Kidney (tissue), 14 donors: ENCODE data around the gene TREM2. TPM values are rescaled to one million over a fixed set of nuclear protein-coding genes. Genes with fewer than 3 reads are reported as not detected.

Experiments used
- DNase-seq, 5 donors: peaks; one replicate each; pipeline ENCODE4 v3.0.0-alpha.2; 2013 to 2020
- FAIRE-seq: peaks from 2 replicates; lab custom pipeline; 2012; peaks lifted over from hg19 to GRCh38; lab: Jason Lieb, UNC
- H3K27ac ChIP-seq, 2 donors: one replicate each; pipeline ENCODE4 v1.7.0; 2013; ENCODE audit warnings: low read depth in 2 of 2, low read length in 2 of 2, inconsistent platforms in 1 of 2
- H3K27me3 ChIP-seq: one replicate; pipeline ENCODE4 v1.7.1; 2013; ENCODE audit warnings: low read length, inconsistent platforms; ENCODE audit not compliant: control insufficient read depth, insufficient read depth
- H3K36me3 ChIP-seq, 3 donors: one replicate each; pipeline versions ENCODE4 v1.7.0 to v1.7.1; 2013; ENCODE audit warnings: low read length in 3 of 3, control low read depth in 1 of 3, inconsistent platforms in 1 of 3; ENCODE audit not compliant: insufficient read depth in 3 of 3, control insufficient read depth in 2 of 3
- H3K4me1 ChIP-seq, 3 donors: one replicate each; pipeline versions ENCODE4 v1.7.0 to v1.7.1; 2013; ENCODE audit warnings: low read length in 3 of 3, inconsistent platforms in 1 of 3, low read depth in 1 of 3; ENCODE audit not compliant: control insufficient read depth in 2 of 3, insufficient read depth in 2 of 3
- H3K4me3 ChIP-seq, 3 donors: one replicate each; pipeline versions ENCODE4 v1.7.0 to v1.8.1; 2013; ENCODE audit warnings: low read length in 3 of 3, control low read depth in 1 of 3, inconsistent platforms in 1 of 3
- H3K9ac ChIP-seq, 3 donors: one replicate each; pipeline versions ENCODE4 v1.7.0 to v1.7.1; 2013; ENCODE audit warnings: low read length in 3 of 3, control low read depth in 1 of 3, inconsistent platforms in 1 of 3
- H3K9me3 ChIP-seq, 3 donors: one replicate each; pipeline versions ENCODE4 v1.7.0 to v1.7.1; 2013; ENCODE audit warnings: low read length in 3 of 3, control low read depth in 1 of 3, inconsistent platforms in 1 of 3; ENCODE audit not compliant: control insufficient read depth in 2 of 3, insufficient read depth in 1 of 3
- intact Hi-C: fragments of 100-400 bp; cut with DNase I; formaldehyde crosslinking; loops from one replicate; pipeline ENCODE4 v1.11.1; 2022
- polyA plus RNA-seq: library from polyadenylated mRNA; stranded (reverse); fragments of 350-450 nt; fragmentation: Illumina TruSeq; extraction: RNeasy Lipid Tissue Mini Kit (QIAGEN cat#74804); gene quantifications from one replicate; pipeline ENCODE4 v1.2.3, GENCODE V29; 2014; ENCODE audit warnings: low read depth, low replicate concordance; ENCODE audit not compliant: insufficient read depth
- total RNA-seq: library from RNA; stranded (reverse); fragmentation: NEBNext Ultra II Directional; extraction: Animal tissue kit (Norgen Biotek cat#: 25700); gene quantifications from one replicate; pipeline ENCODE4 v1.2.1, GENCODE V29; 2021
- TF ChIP-seq, protein P1 (sequence below): IDR thresholded peaks from 3 replicates; pipeline ENCODE4 v1.5.1; 2012; ENCODE audit warnings: mild to moderate bottlenecking, moderate library complexity, borderline replicate concordance; ENCODE audit not compliant: insufficient read depth; ENCODE audit errors: extremely low read depth
- donor health status: control.
- donor health status: control.
- donor health status: control.
- donor health status: control.
- donor health status: control.
- donor health status: DM: yes; HTN: yes; CAD: no.
- donor health status: Normal renal cell carcinoma (clear cell type).

The TREM2 gene
- total and polyA plus RNA-seq, 2 donors from 2014 or later, result 3.5 to 7.8 TPM

DNA sequence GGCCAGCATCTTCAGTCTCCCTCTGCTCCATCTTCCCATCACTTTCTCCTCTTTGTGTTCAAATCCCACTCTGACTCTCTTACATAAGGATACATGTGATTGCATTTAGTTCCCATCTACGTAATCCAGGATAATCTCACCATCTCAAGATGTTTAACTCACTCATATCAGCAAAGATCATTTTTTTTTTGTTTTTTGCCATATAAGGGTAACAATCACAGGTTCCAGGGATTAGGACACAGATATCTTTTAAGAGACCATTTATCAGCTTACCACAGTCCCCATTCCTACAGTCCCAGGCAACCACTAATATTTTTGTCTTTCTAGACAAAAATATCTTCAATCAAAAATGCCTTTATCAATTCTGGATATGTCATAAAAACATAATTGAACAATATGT, 41.2 kb upstream of the TREM2 start:
- Histone ChIP-seq H3K9ac (no peak overlapping the region), H3K4me1 (no peaks in the 10 kb centered on the region), H3K4me3 (no peak overlapping the region), H3K9me3 (no peaks in the 10 kb centered on the region), H3K27ac (no peak overlapping the region), H3K27me3 (no peaks in the 10 kb centered on the region), H3K36me3 (no peaks in the 10 kb centered on the region)
- TF ChIP-seq, protein P1, sequence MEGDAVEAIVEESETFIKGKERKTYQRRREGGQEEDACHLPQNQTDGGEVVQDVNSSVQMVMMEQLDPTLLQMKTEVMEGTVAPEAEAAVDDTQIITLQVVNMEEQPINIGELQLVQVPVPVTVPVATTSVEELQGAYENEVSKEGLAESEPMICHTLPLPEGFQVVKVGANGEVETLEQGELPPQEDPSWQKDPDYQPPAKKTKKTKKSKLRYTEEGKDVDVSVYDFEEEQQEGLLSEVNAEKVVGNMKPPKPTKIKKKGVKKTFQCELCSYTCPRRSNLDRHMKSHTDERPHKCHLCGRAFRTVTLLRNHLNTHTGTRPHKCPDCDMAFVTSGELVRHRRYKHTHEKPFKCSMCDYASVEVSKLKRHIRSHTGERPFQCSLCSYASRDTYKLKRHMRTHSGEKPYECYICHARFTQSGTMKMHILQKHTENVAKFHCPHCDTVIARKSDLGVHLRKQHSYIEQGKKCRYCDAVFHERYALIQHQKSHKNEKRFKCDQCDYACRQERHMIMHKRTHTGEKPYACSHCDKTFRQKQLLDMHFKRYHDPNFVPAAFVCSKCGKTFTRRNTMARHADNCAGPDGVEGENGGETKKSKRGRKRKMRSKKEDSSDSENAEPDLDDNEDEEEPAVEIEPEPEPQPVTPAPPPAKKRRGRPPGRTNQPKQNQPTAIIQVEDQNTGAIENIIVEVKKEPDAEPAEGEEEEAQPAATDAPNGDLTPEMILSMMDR, result no peak
- intact Hi-C loops, result no loop called here
- DNase-seq (no peak), FAIRE-seq (no peak)

DNA sequence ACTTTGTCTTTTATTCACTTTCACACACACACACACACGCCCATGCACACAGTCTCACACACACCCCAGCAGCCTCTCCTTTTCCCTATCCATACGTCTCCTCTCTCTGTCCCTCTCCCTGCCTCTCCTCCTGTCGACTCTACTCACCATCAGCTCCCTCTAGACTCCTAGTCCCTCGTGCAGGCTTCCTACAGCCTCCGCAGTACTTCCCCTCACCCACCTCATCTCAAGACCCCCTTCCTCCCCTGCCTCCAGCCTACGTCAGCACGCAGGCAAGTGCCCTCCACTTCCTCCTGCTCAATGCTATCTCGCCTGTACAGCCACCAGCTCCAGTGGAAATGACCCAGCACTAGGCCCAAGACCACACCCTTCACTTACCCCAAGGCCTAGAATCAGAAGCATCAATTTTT, 38.9 kb upstream of the TREM2 start:
- no peaks in the 10 kb centered on the region for H3K4me1 ChIP-seq
- no peak overlapping the region for H3K9ac ChIP-seq
- no peaks in the 10 kb centered on the region for H3K9me3 ChIP-seq
- no peaks in the 10 kb centered on the region for H3K27me3 ChIP-seq
- no peak overlapping the region for H3K4me3 ChIP-seq
- intact Hi-C loops, result no loop called here
- FAIRE-seq, result no peak
- no peak overlapping the region for H3K27ac ChIP-seq
- TF ChIP-seq, protein P1, result no peak
- H3K36me3 ChIP-seq, result no peaks in the 10 kb centered on the region
- DNase-seq, result peak in 1 of 5 donors; percentile 7

DNA sequence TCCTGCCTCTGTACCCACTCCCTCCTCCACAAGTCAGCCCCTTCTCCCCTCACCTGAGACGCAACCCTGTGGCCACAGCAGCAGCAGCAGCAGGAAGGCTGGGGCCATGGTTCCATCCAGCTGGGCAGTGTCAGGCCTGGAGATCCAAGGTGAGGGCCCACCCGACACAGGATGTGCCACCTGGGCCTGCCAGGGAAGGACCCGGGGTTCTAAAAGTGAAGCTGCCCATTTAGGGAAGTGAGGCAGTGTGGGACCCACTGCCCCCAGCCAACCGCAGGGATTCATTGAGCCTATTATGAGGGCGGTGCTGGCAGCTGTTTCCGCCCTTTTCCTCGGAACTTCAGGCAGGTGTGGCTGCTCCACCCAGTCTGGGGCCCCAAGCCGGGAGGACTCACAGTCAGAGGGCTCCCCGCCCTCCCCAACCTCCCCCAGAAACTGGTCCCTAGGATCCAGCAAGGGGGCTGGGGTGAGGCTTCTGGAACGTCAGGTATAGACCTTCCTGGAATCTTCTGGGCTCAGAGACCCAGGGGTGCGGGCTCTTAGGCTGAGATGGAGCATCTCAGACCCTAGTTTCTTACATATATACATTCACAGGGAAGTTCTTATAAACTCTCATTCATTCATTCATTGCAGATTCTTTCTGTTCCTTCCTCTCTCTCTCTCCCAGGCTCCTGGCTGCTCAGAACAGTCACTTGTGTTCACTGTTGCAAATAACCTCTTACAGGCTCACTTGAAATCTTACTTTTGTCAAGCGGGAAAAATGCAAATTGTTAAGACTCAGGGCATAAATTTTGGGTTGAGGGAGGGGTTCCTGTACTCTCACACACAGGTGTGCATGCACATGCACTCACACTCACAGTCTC, 38.2 kb upstream of the TREM2 start, which contains the start of gene TREML2:
Gene TREML2 (minus strand): TSS at position 249 of the 863 bp plus-strand sequence. CDS start 141 bp downstream, at position 108.
- no peaks in the 10 kb centered on the region for H3K4me1 ChIP-seq
- H3K4me3 ChIP-seq, result no peak within 1 kb of the TSS
- no peak within 1 kb of the TSS for H3K9ac ChIP-seq
- DNase-seq, result peak in 1 of 5 donors; percentile 4
- FAIRE-seq, result no peak
- H3K36me3 ChIP-seq, result no peaks in the 10 kb centered on the region
- TF ChIP-seq, protein P1, result no peak
- H3K27me3 ChIP-seq, result no peaks in the 10 kb centered on the region
- no peak within 1 kb of the TSS for H3K27ac ChIP-seq
- no peaks in the 10 kb centered on the region for H3K9me3 ChIP-seq
- intact Hi-C loops, result no loop called here
